HepG2 (cell line): ENCODE results near the gene DDIT4. TPM values are rescaled to one million over a fixed set of nuclear protein-coding genes. Genes with fewer than 3 reads are reported as not detected.

Experiments used
- ARID3A ChIP-seq: IDR thresholded peaks from 2 replicates; pipeline ENCODE4 v1.6.1; 2012; ENCODE audit warnings: low read depth, low read length, improper control_type of control experiment
- ELF1 ChIP-seq: sonication (generic); formaldehyde crosslinking; IDR thresholded peaks from 2 replicates; pipeline ENCODE4 v1.4.0; 2020; ENCODE audit warnings: missing genetic modification reagents
- GLI4 ChIP-seq: sonication (generic); formaldehyde crosslinking; IDR thresholded peaks from 2 replicates; pipeline ENCODE4 v1.5.1; 2020; ENCODE audit warnings: missing genetic modification reagents, mild to moderate bottlenecking, moderate library complexity, borderline replicate concordance
- GMEB2 ChIP-seq: IDR thresholded peaks from 2 replicates; pipeline ENCODE4 v1.6.1; 2016; ENCODE audit warnings: missing biosample characterization, missing genetic modification reagents, low read depth
- HNRNPLL ChIP-seq: fragments of 200-400 bp; formaldehyde crosslinking; IDR thresholded peaks from 2 replicates; pipeline ENCODE4 v1.6.1; 2017; ENCODE audit warnings: mild to moderate bottlenecking, low read depth, low read length; ENCODE audit not compliant: poor library complexity, severe bottlenecking
- PAWR ChIP-seq: sonication (generic); formaldehyde crosslinking; IDR thresholded peaks from 2 replicates; pipeline ENCODE4 v1.4.0; 2020; ENCODE audit warnings: missing genetic modification reagents, mild to moderate bottlenecking, borderline replicate concordance
- TAF15 ChIP-seq: fragments of 200-400 bp; formaldehyde crosslinking; IDR thresholded peaks from one replicate; pipeline ENCODE4 v1.6.1; 2018; ENCODE audit warnings: mild to moderate bottlenecking, low read depth, low read length; ENCODE audit not compliant: poor library complexity, severe bottlenecking
- ZBTB26 ChIP-seq: IDR thresholded peaks from 2 replicates; pipeline ENCODE4 v1.6.1; 2016; ENCODE audit warnings: missing compliant biosample characterization, missing genetic modification reagents, borderline replicate concordance
- ZBTB38 ChIP-seq: sonication (generic); formaldehyde crosslinking; IDR thresholded peaks from 2 replicates; pipeline ENCODE4 v1.5.1; 2020; ENCODE audit warnings: mild to moderate bottlenecking, missing genetic modification reagents
- ZNF224 ChIP-seq: sonication (generic); formaldehyde crosslinking; IDR thresholded peaks from 2 replicates; pipeline ENCODE4 v1.5.0; 2020; ENCODE audit warnings: mild to moderate bottlenecking, missing genetic modification reagents
- ZNF318 ChIP-seq: sonication (generic); formaldehyde crosslinking; IDR thresholded peaks from 2 replicates; pipeline ENCODE4 v1.4.0; 2020; ENCODE audit warnings: mild to moderate bottlenecking, missing genetic modification reagents
- ZNF414 ChIP-seq: sonication (generic); formaldehyde crosslinking; IDR thresholded peaks from 2 replicates; pipeline ENCODE4 v1.5.0; 2020; ENCODE audit warnings: missing genetic modification reagents
- ZNF766 ChIP-seq: sonication (generic); formaldehyde crosslinking; IDR thresholded peaks from 2 replicates; pipeline ENCODE4 v1.5.0; 2020; ENCODE audit warnings: missing genetic modification reagents, borderline replicate concordance
- ZSCAN20 ChIP-seq: sonication (generic); formaldehyde crosslinking; IDR thresholded peaks from 2 replicates; pipeline ENCODE4 v1.4.0; 2020; ENCODE audit warnings: missing genetic modification reagents, mild to moderate bottlenecking, borderline replicate concordance
- polyA plus RNA-seq, 8 experiments: library from polyadenylated mRNA; depleted of rRNA in 3 of 8; stranded (reverse) in 7 of 8; unstranded in 1 of 8; fragments of >200 nt; fragmentation: Illumina TruSeq in 4 of 8; extraction: Trizol in 4 of 8; gene quantifications; 2 replicates each; pipeline versions ENCODE4 v1.2.1 to v1.2.3, GENCODE V29; 2011 to 2016; ENCODE audit warnings: low read depth in 4 of 8, missing spikeins in 1 of 8, mixed read lengths in 1 of 8; ENCODE audit not compliant: insufficient read depth in 1 of 8
- total RNA-seq, 5 experiments: library from RNA; depleted of rRNA; stranded (reverse); fragments of >200 nt; fragmentation: Illumina TruSeq; extraction: Trizol; gene quantifications; 2 replicates each; pipeline ENCODE4 v1.2.3, GENCODE V29; 2016; ENCODE audit warnings: low read depth in 1 of 5

The DDIT4 gene
- total and polyA plus RNA-seq, 2 of the 13 experiments (the other 11 are each of a cell fraction or from before 2014, with no cell fraction given): 35.6 to 40.7 TPM

- TF ChIP-seq GMEB2 (CRISPR knock-in tag): no peak
- no peak; the same call in 1 of the 2 replicates for TF ChIP-seq GLI4
- no peak for TF ChIP-seq ZBTB26
- TF ChIP-seq TAF15: no peak
- peak; percentile 51; the same call in 1 of the 2 replicates for TF ChIP-seq ELF1 (CRISPR knock-in tag)
- 0 out of 2 replicates have a peak, but pooled peaks have one; percentile 42 for TF ChIP-seq ZBTB38 (CRISPR knock-in tag)
- 0 out of 2 replicates have a peak, but pooled peaks have one; percentile 4 for TF ChIP-seq ZNF318
- 0 out of 2 replicates have a peak, but pooled peaks have one; percentile 50 for TF ChIP-seq ZNF414 (CRISPR knock-in tag)
- TF ChIP-seq HNRNPLL: no peak
- TF ChIP-seq ZNF224 (CRISPR knock-in tag): no peak
- no peak for TF ChIP-seq PAWR (CRISPR knock-in tag)
- no peak for TF ChIP-seq ARID3A
- TF ChIP-seq ZSCAN20 (CRISPR knock-in tag): no peak
- no peak for TF ChIP-seq ZNF766
Measured at GRCh38 chr10:72260239-72260975, 13.3 kb upstream of the DDIT4 start (continued).
